OCI-LY3 (cell line): Measurements from ENCODE around the gene ZFAND3.

Source experiments
- H2AFZ ChIP-seq: fragments of 200-600, 300-600 bp; shearing (Covaris generic); 2 replicates; pipeline ENCODE4 v1.6.0; 2014; ENCODE audit warnings: antibody characterized with exemption, low read depth, low read length
- H3K27ac ChIP-seq: fragments of 200-600, 300-600 bp; sonication (generic); 2 replicates; pipeline ENCODE4 v1.5.1; 2014; ENCODE audit warnings: mild to moderate bottlenecking, low read length, moderate library complexity, mixed read lengths
- H3K27me3 ChIP-seq: fragments of 200-600, 300-600 bp; sonication (generic); 2 replicates; pipeline ENCODE4 v1.6.1; 2014; ENCODE audit warnings: low read depth, low read length, mixed read lengths
- H3K36me3 ChIP-seq: fragments of 200-600, 300-600 bp; sonication (generic); replicated peaks from 2 replicates; pipeline ENCODE3; 2014; ENCODE audit warnings: low read depth, low read length, mixed read lengths
- H3K4me1 ChIP-seq: fragments of 300-600, 200-600 bp; sonication (generic); 2 replicates; pipeline ENCODE4 v1.6.1; 2014; ENCODE audit warnings: low read length, mixed read lengths
- H3K4me2 ChIP-seq: fragments of 200-600, 300-600 bp; sonication (generic); 2 replicates; pipeline ENCODE4 v1.6.1; 2014; ENCODE audit warnings: low read length, mixed read lengths
- H3K4me3 ChIP-seq: fragments of 300-600, 200-600 bp; sonication (generic); 2 replicates; pipeline ENCODE4 v1.5.1; 2014; ENCODE audit warnings: antibody characterized with exemption, mild to moderate bottlenecking, low read length, moderate library complexity
- H3K79me2 ChIP-seq: fragments of 300-600, 200-600 bp; shearing (Covaris generic); 2 replicates; pipeline ENCODE4 v1.6.1; 2014; ENCODE audit warnings: mild to moderate bottlenecking, low read length, mixed read lengths
- H3K9ac ChIP-seq: fragments of 300-600, 200-600 bp; shearing (Covaris generic); 2 replicates; pipeline ENCODE4 v1.6.0; 2014; ENCODE audit warnings: mild to moderate bottlenecking, low read length, moderate library complexity
- H3K9me3 ChIP-seq: fragments of 200-600, 300-600 bp; shearing (Covaris generic); 2 replicates; pipeline ENCODE4 v1.6.1; 2014; ENCODE audit warnings: low read length, mixed read lengths; ENCODE audit not compliant: insufficient read depth
- H4K20me1 ChIP-seq: fragments of 200-600, 300-600 bp; sonication (generic); 2 replicates; pipeline ENCODE4 v1.6.1; 2016; ENCODE audit warnings: low read length, mixed read lengths; ENCODE audit not compliant: insufficient read depth
- EZH2phosphoT487 ChIP-seq: fragments of 200-600 bp; shearing (Covaris generic); IDR thresholded peaks from 2 replicates; pipeline ENCODE4 v1.6.1; 2018; ENCODE audit warnings: antibody characterized with exemption, mixed run types, low read depth
- TF ChIP-seq, protein P1 (sequence below): fragments of 200-600, 300-600 bp; sonication (generic); IDR thresholded peaks from 2 replicates; pipeline ENCODE4 v1.5.1; 2014; ENCODE audit warnings: antibody characterized with exemption, low read length, low read depth

ZFAND3 gene

DNA sequence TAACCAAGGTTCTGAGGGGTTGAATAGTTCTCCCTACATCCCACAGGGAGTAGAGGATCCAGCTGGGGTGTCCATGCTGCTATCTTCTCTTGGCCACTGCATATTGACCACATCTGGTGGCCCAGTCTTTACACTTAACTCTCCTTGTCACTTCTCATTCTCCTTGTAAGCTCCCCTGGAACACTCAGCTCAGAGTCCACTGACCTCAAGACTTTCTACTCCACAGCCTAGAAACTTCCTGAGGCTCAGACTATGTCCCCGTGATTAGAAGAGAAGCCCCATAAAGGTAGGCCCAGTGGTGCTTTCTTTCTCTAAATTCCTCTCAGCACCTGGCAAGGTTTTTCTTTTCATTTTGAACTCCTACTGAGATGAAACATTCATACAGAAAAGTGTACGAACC lies 13.3 kb upstream of the ZFAND3 start:
- H3K4me3 ChIP-seq: no peak overlapping the region
- no peaks in the 10 kb centered on the region for H4K20me1 ChIP-seq
- H3K4me1 ChIP-seq: no peaks in the 10 kb centered on the region
- H2AFZ ChIP-seq: no peak overlapping the region
- no peak overlapping the region for H3K9ac ChIP-seq
- H3K4me2 ChIP-seq: no peak overlapping the region
- no peaks in the 10 kb centered on the region for H3K36me3 ChIP-seq
- TF ChIP-seq, protein P1, sequence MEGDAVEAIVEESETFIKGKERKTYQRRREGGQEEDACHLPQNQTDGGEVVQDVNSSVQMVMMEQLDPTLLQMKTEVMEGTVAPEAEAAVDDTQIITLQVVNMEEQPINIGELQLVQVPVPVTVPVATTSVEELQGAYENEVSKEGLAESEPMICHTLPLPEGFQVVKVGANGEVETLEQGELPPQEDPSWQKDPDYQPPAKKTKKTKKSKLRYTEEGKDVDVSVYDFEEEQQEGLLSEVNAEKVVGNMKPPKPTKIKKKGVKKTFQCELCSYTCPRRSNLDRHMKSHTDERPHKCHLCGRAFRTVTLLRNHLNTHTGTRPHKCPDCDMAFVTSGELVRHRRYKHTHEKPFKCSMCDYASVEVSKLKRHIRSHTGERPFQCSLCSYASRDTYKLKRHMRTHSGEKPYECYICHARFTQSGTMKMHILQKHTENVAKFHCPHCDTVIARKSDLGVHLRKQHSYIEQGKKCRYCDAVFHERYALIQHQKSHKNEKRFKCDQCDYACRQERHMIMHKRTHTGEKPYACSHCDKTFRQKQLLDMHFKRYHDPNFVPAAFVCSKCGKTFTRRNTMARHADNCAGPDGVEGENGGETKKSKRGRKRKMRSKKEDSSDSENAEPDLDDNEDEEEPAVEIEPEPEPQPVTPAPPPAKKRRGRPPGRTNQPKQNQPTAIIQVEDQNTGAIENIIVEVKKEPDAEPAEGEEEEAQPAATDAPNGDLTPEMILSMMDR: no peak
- no peak for TF ChIP-seq EZH2phosphoT487
- no peaks in the 10 kb centered on the region for H3K79me2 ChIP-seq
- no peaks in the 10 kb centered on the region for H3K9me3 ChIP-seq
- no peak overlapping the region for H3K27ac ChIP-seq
- peaks cover 23% of the 10 kb centered on the region for H3K27me3 ChIP-seq

DNA sequence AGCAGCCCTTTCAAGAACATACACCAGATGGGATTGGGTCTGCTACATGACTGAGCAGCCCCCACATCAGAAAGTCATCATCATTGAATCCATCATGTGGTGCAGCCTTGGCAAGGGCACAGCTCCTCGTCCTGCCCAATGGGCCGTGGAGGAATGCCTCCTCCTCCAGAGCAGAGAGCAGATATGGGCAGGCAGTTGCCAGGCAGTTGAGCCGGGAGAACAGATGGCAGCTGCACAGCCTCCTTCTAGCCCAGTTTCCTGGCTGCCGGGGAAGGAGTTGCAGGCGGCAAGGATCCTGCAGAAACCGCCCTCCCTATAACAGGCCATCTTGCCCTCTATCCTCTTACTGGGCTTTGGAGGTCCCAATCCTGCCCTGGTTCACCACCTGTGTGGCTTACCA lies 11.9 kb upstream of the ZFAND3 start:
- Histone ChIP-seq H3K27me3 (peaks cover 23% of the 10 kb centered on the region), H4K20me1 (no peaks in the 10 kb centered on the region), H3K27ac (no peak overlapping the region), H3K4me1 (no peaks in the 10 kb centered on the region), H2AFZ (no peak overlapping the region), H3K36me3 (no peaks in the 10 kb centered on the region), H3K4me3 (no peak overlapping the region), H3K4me2 (no peak overlapping the region), H3K79me2 (no peaks in the 10 kb centered on the region), H3K9me3 (no peaks in the 10 kb centered on the region; the same call in 1 of the 2 replicates), H3K9ac (no peak overlapping the region)
- TF ChIP-seq, protein P1: no peak
- TF ChIP-seq EZH2phosphoT487: no peak

DNA sequence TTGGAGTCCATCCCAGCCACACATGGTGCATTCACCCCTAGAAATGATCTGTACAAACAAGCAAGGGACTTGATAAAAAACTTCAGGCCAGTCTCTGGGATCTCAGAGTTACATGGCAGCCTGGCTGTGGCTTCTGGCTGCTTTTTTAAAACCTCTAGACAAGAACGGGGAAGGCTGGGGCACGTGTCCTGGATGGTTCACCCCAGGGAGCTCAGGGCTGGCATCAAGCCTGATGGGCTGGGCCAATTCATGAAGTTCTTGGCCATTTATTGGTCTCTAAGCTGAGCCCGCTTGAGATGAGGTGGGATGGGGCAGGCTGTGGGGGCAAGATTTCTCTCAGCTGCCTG lies 10.4 kb upstream of the ZFAND3 start:
- no peak for TF ChIP-seq EZH2phosphoT487
- TF ChIP-seq, protein P1: no peak
- Histone ChIP-seq H3K4me1 (no peaks in the 10 kb centered on the region), H3K27ac (no peak overlapping the region)

DNA sequence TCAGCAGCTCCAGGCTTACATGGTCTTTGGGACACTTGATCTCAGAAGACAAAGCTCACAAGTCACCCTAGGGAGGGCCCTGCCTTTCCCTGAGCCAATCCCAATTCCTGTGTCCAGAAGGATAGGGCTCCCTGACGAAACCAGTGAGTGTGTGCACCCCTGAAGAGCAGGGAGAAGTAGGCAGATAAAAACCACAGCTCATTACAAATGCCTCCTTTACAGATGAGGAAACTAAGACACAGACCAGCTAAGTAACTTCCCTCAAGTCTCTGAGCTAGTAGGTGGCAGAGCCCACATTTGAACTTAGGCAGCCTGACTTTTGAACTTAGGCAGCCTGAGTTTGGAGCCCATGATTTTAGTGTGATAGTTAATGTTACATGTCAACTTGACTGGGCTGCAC lies 6.7 kb upstream of the ZFAND3 start:
- Histone ChIP-seq H3K36me3 (no peaks in the 10 kb centered on the region), H3K4me3 (no peak overlapping the region), H3K4me1 (peaks cover 1% of the 10 kb centered on the region), H3K4me2 (no peak overlapping the region), H3K9ac (no peak overlapping the region), H3K27me3 (peaks cover 14% of the 10 kb centered on the region), H3K27ac (no peak overlapping the region), H2AFZ (no peak overlapping the region), H3K9me3 (no peaks in the 10 kb centered on the region; the same call in 1 of the 2 replicates), H4K20me1 (no peaks in the 10 kb centered on the region), H3K79me2 (no peaks in the 10 kb centered on the region; the same call in 1 of the 2 replicates)
- TF ChIP-seq, protein P1: no peak
- no peak for TF ChIP-seq EZH2phosphoT487

More for the DNA sequence above, 10.4 kb upstream of the ZFAND3 start:
- H3K4me3 ChIP-seq: no peak overlapping the region
- H3K36me3 ChIP-seq: no peaks in the 10 kb centered on the region
- no peaks in the 10 kb centered on the region for H4K20me1 ChIP-seq
- H3K9me3 ChIP-seq: no peaks in the 10 kb centered on the region; the same call in 1 of the 2 replicates
- no peak overlapping the region for H3K4me2 ChIP-seq
- H2AFZ ChIP-seq: no peak overlapping the region
- peaks cover 19% of the 10 kb centered on the region for H3K27me3 ChIP-seq
- no peaks in the 10 kb centered on the region for H3K79me2 ChIP-seq
- no peak overlapping the region for H3K9ac ChIP-seq
